ENCODE measurements around the gene SELENOT. TPM values are rescaled to one million over a fixed set of nuclear protein-coding genes. Genes with fewer than 3 reads are reported as not detected.

Gene SELENOT
- polyA plus RNA-seq, 3 donors, result 210 to 549 (median 492) TPM

- H3K36me3 Mint-ChIP-seq, result peaks cover 50 to 74% of the 10 kb centered on the region in 2 donors
- H3K4me3 Mint-ChIP-seq, result no peak overlapping the region
- H3K27ac Mint-ChIP-seq, result no peak overlapping the region
- peaks cover 10% of the 10 kb centered on the region for H4K20me1 ChIP-seq (ENCODE audit: insufficient read depth, low read length)
- H3K4me1 Mint-ChIP-seq, result no peaks in the 10 kb centered on the region
- H3K27me3 ChIP-seq (ENCODE audit: control insufficient read depth in 2 of 2, insufficient read depth in 2 of 2, low read length in 2 of 2), result no peaks in the 10 kb centered on the region
- H3K4me3 ChIP-seq (replicated peaks in 1 of 3; ENCODE audit: low read depth in 2 of 3, low read length in 3 of 3), result no peak overlapping the region
- no peaks in the 10 kb centered on the region for H3K4me1 ChIP-seq (ENCODE audit: control insufficient read depth in 1 of 2, insufficient read depth in 2 of 2, low read length in 2 of 2)
- no peaks in the 10 kb centered on the region for H3K27me3 Mint-ChIP-seq (ENCODE audit: low read depth in 3 of 3)
- no peak for DNase-seq
- H2AFZ ChIP-seq (ENCODE audit: insufficient read depth, low read depth, low read length, poor library complexity, severe bottlenecking), result no peak overlapping the region
- no peak overlapping the region for H3K4me2 ChIP-seq (replicated peaks; ENCODE audit: extremely low read depth, low read length, poor library complexity, severe bottlenecking)
- H3K27ac ChIP-seq (ENCODE audit: low read depth in 1 of 2, low read length in 2 of 2), result no peak overlapping the region
- H3K36me3 ChIP-seq (replicated peaks in 1 of 2; ENCODE audit: control insufficient read depth in 1 of 2, insufficient read depth in 2 of 2, low read length in 2 of 2), result peaks cover 74 to 86% of the 10 kb centered on the region in 2 donors
- TF ChIP-seq CTCF (IDR thresholded peaks at IDR 0.05), result no peak
- H3K9ac ChIP-seq (ENCODE audit: insufficient read depth, low read length, poor library complexity, severe bottlenecking), result no peak overlapping the region
- H3K9me3 Mint-ChIP-seq, result no peaks in the 10 kb centered on the region
- intact Hi-C loops (cut with micrococcal nuclease), result no loop called here
- WGBS (ENCODE audit: insufficient coverage), result no CpG with 5 or more reads among the region's 2 CpGs
- H3K9me3 ChIP-seq (replicated peaks in 1 of 2; ENCODE audit: control insufficient read depth in 1 of 2, insufficient read depth in 1 of 2, low read length in 2 of 2), result no peaks in the 10 kb centered on the region
- peaks cover 19% of the 10 kb centered on the region for H3K79me2 ChIP-seq (ENCODE audit: insufficient read depth, low read length)
Measured at GRCh38 chr3:150564243-150564642, 38.9 kb upstream of the SELENOT start.

- H4K20me1 ChIP-seq (ENCODE audit: insufficient read depth, low read length), result no peaks in the 10 kb centered on the region
- WGBS (ENCODE audit: insufficient coverage), result no CpG with 5 or more reads among the region's 1 CpG
- no peak overlapping the region for H2AFZ ChIP-seq (ENCODE audit: insufficient read depth, low read depth, low read length, poor library complexity, severe bottlenecking)
Measured at GRCh38 chr3:150567328-150567727, 35.8 kb upstream of the SELENOT start.

More at GRCh38 chr3:150567328-150567727, 35.8 kb upstream of the SELENOT start:
- Mint-ChIP-seq H3K4me1 (no peaks in the 10 kb centered on the region), H3K27ac (peak overlapping the region in 1 of 7 donors; percentile 1), H3K36me3 (peaks cover 70 to 80% of the 10 kb centered on the region in 2 donors), H3K27me3 (ENCODE audit: low read depth in 3 of 3) (no peaks in the 10 kb centered on the region), H3K4me3 (no peak overlapping the region), H3K9me3 (no peaks in the 10 kb centered on the region)
- intact Hi-C loops (cut with micrococcal nuclease), result no loop called here
- H3K9me3 ChIP-seq (replicated peaks in 1 of 2; ENCODE audit: control insufficient read depth in 1 of 2, insufficient read depth in 1 of 2, low read length in 2 of 2), result no peaks in the 10 kb centered on the region
- H3K4me3 ChIP-seq (replicated peaks in 1 of 3; ENCODE audit: low read depth in 2 of 3, low read length in 3 of 3), result no peak overlapping the region
- no peak overlapping the region for H3K4me2 ChIP-seq (replicated peaks; ENCODE audit: extremely low read depth, low read length, poor library complexity, severe bottlenecking)
- H3K36me3 ChIP-seq (replicated peaks in 1 of 2; ENCODE audit: control insufficient read depth in 1 of 2, insufficient read depth in 2 of 2, low read length in 2 of 2), result peaks cover 87 to 99% of the 10 kb centered on the region in 2 donors
- H3K27ac ChIP-seq (ENCODE audit: low read depth in 1 of 2, low read length in 2 of 2), result no peak overlapping the region
- no peaks in the 10 kb centered on the region for H3K4me1 ChIP-seq (ENCODE audit: control insufficient read depth in 1 of 2, insufficient read depth in 2 of 2, low read length in 2 of 2)
- no peak for DNase-seq
- H3K9ac ChIP-seq (ENCODE audit: insufficient read depth, low read length, poor library complexity, severe bottlenecking), result no peak overlapping the region
- no peak for TF ChIP-seq CTCF (IDR thresholded peaks at IDR 0.05)
- H3K27me3 ChIP-seq (ENCODE audit: control insufficient read depth in 2 of 2, insufficient read depth in 2 of 2, low read length in 2 of 2), result no peaks in the 10 kb centered on the region
- H3K79me2 ChIP-seq (ENCODE audit: insufficient read depth, low read length), result no peaks in the 10 kb centered on the region
